Measurements from ENCODE around the gene KLKB1.

The KLKB1 gene

DNA sequence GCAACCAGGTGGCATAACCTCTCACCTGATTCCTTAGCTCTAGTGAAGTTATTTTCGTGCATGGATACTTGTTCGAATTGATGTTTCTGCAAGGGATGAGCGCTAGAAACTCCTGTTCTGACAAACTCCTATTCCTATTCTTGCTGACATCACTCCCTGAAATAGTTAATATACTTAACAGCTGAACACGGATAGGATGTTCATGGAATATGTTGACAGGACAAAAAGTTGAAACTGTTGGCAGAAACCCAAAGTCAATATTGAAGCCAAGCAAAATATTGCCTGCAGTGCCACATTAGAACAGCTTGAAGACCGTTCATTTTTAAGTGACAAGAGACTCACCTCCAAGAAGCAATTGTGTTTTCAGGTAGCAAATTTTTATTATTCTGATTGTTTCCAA lies at the start of gene KLKB1:
Gene KLKB1, plus strand, starts transcription at position 287 of the 400 bp plus-strand sequence. CDS start 689 bp downstream, outside the sequence.
- no peak for DNase-seq

DNA sequence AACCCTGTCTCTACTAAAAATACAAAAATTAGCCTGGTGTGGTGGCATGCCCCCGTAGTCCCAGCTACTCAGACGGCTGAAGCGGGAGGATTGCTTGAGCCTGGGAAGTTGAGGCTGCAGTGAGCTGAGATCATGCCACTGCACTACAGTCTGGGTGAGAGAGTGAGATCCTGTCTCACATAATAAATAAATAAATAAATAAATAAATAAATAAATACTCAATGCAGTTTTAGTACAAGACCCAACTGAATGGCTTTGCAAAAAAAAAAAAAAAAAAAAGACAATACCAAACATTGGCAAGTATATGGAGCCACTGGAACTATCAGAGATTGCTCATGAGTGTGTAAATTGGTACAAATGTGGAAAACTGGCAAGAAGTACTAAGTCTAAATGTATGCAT lies 39.2 kb upstream of the KLKB1 start:
- DNase-seq, result no peak

DNA sequence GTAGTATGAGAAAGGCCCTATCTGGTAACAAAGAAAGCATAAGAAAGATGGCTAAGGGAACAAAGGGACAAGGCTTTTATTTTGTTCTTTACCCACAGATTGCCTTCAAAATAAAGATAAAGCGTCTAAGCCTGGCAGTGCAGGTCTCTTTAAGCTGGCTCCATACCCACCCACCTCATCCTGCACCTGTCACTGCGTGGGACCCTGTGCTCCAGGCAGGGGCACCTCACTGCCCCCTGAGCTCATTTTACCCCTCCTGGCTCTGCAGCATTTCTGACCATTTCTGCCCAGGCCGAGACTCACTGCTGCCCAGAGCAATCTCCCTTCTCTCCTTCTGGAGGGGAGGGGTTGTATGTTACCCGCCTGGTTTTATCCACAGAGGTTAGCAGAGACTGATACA lies 37.7 kb upstream of the KLKB1 start:
- no peak for DNase-seq

DNA sequence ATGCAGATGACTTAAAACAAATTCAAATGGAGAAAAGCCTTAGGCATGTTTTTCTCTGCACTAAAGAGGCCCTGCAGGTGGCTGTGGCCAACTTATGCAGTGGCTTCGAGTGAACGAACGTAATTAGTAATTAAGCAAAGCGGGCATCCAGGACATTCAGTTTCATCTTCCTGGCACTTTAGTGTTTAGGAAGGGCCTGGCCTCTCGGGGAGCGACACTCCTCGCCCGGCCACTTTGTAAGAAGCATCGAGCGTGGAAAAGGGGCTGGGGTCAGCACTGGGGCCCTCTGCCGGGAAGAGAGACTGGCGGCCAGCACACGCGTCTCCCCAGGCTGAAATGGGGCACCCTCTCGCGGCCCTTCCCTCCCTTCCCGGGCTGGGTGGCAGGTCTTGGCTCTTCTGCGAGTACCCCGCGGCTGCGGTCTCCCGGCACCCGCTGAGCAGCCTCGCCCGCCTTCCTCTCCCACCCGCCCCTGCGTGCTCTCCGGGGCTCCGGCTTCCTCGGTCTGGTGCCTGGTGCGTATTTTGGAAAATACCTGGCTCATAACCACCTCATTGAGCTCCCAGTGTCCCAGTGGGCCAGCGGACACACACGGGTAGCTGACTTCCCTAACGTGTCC lies 36.6 kb upstream of the KLKB1 start:
- no peak for DNase-seq

GRCh38 chr4:186191200-186192065 lies 35.9 kb upstream of the KLKB1 start, which contains the start of gene CYP4V2:
TSS of gene CYP4V2 (plus strand) at chr4:186191567. CDS start at chr4:186191824, 257 bp downstream.
- DNase-seq, result peak; percentile 83

DNA sequence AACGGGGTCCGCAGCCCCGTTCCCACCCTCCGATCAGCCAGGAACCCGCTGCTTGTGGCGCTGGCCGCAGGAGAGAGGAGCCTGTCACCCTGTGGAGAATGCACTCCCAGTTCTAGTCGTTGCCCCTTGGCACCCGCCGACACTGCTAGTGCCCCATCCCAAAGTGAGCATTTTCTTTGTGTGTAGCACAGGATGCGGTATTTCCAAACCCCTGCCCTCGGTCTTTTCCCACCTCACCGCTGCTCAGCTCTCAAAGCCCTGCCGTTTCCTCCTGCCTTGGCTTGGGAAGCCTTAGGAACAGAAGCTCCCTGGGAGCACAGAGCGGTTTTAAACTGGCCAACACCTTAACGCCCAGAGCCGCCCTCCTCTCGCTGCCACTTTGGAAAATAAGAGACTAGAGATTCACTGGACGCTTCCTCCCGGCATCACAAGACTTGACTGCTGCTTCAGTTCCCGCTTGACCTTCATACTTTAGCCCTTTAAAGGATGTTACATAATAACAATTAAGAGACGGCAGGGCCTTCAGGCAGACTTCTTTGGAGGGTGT lies 35.2 kb upstream of the KLKB1 start:
- DNase-seq, result peak; percentile 18

DNA sequence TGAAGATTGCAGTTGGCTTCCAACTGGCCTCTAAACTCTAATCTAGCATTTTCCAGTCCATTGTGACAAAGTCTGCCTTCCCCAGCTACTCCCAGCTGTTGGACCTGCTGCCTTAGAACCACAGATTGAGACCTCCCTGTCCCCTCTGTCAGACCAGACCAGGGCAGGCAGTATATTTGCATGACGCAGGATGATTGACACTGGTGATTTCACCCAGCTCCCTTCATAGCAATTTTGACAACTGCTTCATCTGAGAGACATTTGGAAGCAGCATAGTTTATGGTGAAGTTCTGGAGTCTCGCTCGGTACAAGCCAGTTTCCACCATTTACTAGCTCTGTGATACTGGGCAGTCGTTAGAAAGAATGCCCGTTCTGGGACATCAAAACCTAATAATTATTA lies 33.5 kb upstream of the KLKB1 start:
- no peak for DNase-seq

GRCh38 chr4:186196063-186196462 lies 31.2 kb upstream of the KLKB1 start:
- no peak for DNase-seq

GRCh38 chr4:186200516-186200915 lies 26.8 kb upstream of the KLKB1 start:
- DNase-seq, result no peak

DNA sequence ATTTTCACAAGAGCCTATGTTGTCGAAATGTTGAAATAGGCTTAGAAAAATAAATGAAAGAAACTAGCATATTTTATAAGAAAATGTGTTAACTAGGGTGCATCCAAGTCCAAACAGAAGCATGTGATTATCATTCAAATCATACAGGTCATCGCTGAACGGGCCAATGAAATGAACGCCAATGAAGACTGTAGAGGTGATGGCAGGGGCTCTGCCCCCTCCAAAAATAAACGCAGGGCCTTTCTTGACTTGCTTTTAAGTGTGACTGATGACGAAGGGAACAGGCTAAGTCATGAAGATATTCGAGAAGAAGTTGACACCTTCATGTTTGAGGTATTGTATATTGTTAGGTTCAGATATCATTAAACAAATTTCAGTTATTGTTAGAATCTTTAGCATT lies 26.3 kb upstream of the KLKB1 start:
- no peak for DNase-seq

DNA sequence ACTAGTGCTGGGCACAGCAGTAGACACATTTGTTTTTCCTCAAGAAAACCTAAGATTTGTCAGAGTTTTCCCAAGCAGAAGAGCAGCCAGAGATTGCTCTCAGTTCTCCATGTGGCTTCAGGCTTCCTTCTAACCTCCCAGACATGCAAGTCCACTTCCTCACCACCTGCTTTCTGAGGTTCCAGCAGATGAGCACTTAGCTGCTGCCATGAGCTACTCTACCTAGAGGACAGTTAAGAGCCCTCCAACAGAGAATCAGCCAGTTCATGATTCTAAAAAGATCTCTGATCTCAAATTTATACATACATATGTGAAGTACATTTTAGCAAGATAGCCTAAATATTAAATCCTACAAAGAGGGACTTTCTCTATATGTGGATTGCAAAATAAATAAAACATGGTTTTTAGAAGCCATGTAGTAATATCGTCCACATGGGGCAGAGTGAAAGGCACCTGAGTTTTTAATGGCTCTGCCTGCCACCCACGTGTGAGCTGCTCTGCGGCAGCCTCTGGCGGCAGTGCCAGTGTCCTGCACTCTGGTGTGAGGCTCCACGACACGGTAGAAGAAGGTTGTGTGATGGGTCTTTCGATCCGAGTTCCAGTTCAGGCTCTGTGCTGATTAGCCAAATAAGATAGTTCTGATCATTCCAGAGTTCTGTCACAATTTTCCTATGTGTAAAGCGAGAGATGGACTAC lies 25.6 kb upstream of the KLKB1 start:
- DNase-seq, result peak; percentile 53

DNA sequence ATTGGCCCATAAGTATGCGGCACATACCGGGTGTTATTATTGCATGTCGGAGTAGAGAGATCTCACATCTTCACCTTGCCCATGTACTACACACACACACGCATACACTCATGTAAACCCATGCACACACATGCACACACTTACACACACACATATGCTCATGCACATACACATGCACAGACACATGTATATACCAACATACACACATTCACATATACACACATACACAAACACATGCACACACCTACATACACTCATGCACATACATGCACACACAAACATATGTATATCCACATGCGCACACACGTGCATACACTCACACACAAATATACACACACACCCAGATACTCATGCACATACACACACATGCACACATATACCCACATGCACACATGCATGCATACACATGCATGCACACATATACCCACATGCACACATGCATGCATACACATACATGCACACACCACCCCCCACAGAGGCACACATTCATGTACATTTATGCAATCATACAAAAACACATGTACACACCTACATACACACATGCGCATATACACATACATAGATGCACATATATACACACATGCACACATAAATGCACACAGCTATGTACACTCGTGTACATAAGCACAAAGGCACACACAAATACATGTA lies 24.7 kb upstream of the KLKB1 start:
- no peak for DNase-seq

DNA sequence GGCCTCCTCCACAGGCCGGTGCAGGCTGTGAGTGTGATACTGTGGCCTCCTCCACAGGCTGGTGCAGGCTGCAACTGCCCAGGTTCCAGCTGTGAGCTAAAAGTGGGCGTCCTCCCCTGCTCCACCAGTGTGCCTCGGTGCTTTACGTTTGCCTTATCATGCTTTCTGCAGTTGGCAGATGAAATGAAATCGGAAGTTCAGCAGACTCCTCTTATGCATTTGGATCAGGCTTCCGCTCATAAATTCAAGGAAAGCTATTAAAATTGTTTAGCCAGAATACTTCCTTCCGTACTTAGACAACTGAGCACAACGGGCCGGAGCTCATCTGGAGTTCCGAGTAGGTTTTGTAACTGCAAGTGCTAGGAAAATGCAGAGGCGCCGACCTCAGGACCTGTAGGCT lies 23.9 kb upstream of the KLKB1 start:
- no peak for DNase-seq

- DNase-seq, result peak; percentile 58
Observed at GRCh38 chr4:186204103-186204559, 23.2 kb upstream of the KLKB1 start.

DNA sequence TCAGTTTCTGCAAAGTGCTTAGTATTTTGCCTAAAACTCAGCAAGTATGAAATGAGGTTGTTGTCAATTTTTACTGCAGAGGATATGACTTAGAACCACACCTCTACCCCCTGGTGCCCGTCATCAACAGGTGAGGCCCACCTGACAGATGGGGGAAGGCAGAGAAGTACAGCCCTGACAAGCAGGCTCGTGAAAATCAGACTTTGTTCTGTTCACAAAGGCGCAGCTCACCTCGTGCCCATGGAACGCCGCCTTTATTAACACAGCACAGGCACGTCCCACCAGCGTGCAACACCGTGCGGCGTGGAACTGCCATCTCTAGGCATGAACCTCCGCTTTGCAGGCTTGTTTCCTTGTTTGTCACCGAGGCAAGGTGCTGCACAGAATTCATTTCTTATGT lies 22.6 kb upstream of the KLKB1 start:
- DNase-seq, result no peak

DNA sequence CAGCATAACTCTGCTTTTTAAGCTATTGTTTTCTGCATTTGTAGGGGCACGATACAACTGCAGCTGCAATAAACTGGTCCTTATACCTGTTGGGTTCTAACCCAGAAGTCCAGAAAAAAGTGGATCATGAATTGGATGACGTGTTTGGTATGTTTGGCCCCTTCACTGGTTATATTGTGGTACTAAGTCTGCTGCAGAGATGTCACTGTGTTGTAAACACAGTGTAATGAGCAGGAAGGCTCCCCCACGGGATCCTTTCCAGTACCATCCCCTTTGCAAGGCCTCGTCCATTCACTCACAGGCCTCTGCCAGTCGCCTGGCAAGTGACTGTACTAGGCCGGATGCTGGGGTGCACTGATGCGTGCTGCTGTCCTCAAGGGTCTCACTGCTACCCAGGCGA lies 22.2 kb upstream of the KLKB1 start:
- no peak for DNase-seq

- DNase-seq, result no peak
Observed at GRCh38 chr4:186216465-186217024, 10.8 kb upstream of the KLKB1 start.

DNA sequence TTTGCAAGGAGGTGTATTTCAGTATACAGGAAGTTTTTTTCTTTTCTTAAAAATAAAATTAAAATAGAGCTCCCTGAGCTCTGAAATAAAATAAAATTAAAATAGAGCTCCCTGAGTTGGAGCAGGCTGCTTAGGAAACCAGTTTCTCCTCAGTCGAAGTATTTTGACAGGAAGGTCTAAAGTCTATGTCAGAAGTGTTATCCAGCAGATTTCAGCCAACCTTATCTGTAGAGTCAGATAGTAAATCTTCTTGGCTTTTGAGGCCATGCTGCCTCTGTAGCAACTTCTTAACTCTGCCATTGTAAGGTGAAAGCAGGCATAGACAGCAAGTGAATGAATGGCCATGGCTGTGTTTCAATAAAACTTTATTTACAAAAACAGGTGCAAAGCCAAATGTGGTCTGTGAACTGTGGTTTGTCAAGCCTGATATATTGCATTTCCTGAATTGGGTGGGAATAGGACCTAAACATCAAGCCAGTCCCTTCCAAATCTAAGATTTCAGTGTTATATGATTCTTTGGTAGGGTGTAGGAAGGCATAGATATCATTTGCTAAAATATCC lies 9.5 kb upstream of the KLKB1 start:
- no peak for DNase-seq

- no peak for DNase-seq
Observed at GRCh38 chr4:186221624-186222023, 5.7 kb upstream of the KLKB1 start.

- DNase-seq, result no peak
Observed at GRCh38 chr4:186225848-186226247, 1.5 kb upstream of the KLKB1 start.

- no peak for DNase-seq
Observed at GRCh38 chr4:186226521-186227189, 652 bp upstream of the KLKB1 start.
